Astrocyte of the spinal cord (primary cell): ENCODE data around the gene RNF180.

ENCODE experiments used
- DNase-seq: peaks from one replicate; pipeline ENCODE4 v3.0.0; 2011; ENCODE audit warnings: low read depth, low spot score
- H3K4me3 ChIP-seq: 2 replicates; pipeline ENCODE4 v1.5.1; 2011; ENCODE audit warnings: low read depth, mild to moderate bottlenecking, low read length, moderate library complexity
- in situ Hi-C: cut with HindIII; loops from 2 replicates; pipeline ENCODE4 v1.10.0; 2017; ENCODE audit warnings: low sequenced_read_pairs
- TF ChIP-seq, protein P1 (sequence below): IDR thresholded peaks from 2 replicates; pipeline ENCODE4 v1.5.1; 2012; ENCODE audit warnings: low read depth, mild to moderate bottlenecking, low read length, inconsistent platforms

The RNF180 gene, protein sequence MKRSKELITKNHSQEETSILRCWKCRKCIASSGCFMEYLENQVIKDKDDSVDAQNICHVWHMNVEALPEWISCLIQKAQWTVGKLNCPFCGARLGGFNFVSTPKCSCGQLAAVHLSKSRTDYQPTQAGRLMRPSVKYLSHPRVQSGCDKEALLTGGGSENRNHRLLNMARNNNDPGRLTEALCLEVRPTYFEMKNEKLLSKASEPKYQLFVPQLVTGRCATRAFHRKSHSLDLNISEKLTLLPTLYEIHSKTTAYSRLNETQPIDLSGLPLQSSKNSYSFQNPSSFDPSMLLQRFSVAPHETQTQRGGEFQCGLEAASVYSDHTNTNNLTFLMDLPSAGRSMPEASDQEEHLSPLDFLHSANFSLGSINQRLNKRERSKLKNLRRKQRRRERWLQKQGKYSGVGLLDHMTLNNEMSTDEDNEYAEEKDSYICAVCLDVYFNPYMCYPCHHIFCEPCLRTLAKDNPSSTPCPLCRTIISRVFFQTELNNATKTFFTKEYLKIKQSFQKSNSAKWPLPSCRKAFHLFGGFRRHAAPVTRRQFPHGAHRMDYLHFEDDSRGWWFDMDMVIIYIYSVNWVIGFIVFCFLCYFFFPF

DNA sequence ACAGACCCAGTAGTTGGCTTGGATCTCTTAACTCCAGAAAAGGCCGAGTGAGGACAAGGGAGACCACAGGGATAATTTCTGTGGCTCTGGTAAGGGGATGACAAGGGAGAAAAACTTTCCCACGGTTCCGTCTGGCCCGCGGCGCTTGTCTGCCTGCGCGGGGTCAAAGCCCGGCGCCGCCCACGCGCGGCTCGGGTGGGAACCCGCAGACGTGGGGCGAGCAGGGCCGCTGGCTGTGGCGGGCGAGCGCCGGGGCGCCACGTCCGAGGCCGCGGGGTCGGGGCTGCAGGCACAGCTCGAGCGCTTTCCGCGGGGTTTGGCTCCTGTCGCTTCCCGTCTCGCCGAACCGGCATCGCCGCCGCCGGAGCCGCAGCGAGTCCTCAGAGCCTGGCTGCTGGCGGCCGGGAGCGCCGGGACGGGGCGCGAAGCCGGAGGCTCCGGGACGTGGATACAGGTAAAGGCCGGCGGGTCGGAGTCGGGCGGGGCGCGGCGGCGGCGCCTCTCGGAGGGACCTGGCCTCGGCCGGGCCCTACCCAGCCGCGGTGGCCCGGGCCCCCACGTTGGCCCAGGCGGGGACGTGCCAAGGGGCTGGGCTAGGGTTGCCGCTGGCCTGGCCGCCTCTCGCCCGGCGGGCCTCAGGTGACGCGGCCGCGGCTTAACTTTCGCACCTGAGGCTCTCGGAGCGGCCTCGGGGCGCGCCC is at the start of gene RNF180:
RNF180 (plus strand) TSS at position 344 of the 701 bp plus-strand sequence. CDS start 34,965 bp downstream, outside the sequence.
- in situ Hi-C loops, result no loop called here
- peak within 1 kb of the TSS; percentile 59 for H3K4me3 ChIP-seq
- DNase-seq, result peak; percentile 28
- TF ChIP-seq, protein P1, sequence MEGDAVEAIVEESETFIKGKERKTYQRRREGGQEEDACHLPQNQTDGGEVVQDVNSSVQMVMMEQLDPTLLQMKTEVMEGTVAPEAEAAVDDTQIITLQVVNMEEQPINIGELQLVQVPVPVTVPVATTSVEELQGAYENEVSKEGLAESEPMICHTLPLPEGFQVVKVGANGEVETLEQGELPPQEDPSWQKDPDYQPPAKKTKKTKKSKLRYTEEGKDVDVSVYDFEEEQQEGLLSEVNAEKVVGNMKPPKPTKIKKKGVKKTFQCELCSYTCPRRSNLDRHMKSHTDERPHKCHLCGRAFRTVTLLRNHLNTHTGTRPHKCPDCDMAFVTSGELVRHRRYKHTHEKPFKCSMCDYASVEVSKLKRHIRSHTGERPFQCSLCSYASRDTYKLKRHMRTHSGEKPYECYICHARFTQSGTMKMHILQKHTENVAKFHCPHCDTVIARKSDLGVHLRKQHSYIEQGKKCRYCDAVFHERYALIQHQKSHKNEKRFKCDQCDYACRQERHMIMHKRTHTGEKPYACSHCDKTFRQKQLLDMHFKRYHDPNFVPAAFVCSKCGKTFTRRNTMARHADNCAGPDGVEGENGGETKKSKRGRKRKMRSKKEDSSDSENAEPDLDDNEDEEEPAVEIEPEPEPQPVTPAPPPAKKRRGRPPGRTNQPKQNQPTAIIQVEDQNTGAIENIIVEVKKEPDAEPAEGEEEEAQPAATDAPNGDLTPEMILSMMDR, result no peak

DNA sequence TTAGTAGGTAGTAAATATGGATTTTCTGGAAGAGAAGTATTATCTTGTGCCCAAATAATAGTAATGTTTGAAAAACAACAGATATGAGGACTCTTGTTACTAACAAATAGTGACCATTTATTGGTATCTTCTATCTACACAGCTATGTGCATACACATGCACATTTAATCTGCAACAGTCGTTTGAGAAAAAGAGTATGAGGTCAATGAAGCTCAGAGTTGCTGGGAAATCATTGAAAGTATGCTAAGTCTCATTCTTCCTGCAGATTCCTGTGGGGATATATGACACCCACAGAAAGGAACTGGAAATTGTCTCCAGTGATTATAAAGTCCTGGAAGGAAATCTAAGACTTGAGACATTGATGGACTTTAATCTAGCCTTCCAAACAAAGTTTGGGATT is 40.1 kb upstream of the RNF180 start:
- H3K4me3 ChIP-seq, result no peak overlapping the region
- in situ Hi-C loops, result no loop called here
- DNase-seq, result no peak
- TF ChIP-seq, protein P1, result no peak

DNA sequence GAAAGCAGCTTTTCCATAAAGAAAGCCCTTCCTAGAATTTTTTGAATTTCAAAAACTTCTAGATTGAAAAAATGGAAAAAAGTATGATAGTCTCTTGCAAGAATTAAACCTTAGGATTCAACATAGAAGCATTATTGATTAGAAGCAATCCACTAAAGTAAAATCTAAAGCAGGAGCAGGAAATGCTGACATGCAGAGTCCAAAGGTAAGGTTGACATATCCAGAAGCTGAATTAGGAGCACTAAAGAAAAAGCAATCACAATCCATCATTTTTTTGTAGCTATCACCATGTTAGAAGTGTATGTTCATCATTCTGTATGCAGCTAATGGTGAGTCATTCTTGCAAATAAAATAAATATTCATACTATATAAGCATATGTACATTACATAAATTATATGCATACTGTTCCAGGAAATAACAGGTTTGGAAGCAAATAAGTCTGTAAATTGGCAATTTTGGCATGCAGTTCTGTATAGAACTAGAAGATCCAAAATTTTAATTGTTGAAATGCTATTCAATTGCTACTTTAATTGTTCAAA is 39.4 kb upstream of the RNF180 start:
- no peak for DNase-seq
- in situ Hi-C loops, result no loop called here
- TF ChIP-seq, protein P1, result no peak
- H3K4me3 ChIP-seq, result no peak overlapping the region

DNA sequence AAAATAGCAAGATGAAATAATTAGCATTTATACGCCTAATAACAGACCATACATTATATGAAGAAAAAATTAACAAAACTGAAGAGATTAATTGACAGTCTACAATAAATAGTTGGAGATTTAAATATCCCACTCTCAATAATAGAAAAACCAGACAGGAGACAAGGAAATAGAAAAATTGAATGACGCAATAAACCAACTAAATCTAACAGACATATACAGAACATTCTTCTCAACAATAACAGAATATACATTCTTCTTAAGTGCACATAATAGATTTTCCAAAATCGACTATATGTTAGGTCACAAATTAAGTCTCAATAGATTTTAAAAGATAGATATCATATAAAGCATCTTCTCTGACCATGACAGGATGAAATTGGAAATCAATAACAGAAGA is 25.6 kb upstream of the RNF180 start:
- in situ Hi-C loops, result no loop called here
- H3K4me3 ChIP-seq, result no peak overlapping the region
- TF ChIP-seq, protein P1, result no peak
- no peak for DNase-seq

DNA sequence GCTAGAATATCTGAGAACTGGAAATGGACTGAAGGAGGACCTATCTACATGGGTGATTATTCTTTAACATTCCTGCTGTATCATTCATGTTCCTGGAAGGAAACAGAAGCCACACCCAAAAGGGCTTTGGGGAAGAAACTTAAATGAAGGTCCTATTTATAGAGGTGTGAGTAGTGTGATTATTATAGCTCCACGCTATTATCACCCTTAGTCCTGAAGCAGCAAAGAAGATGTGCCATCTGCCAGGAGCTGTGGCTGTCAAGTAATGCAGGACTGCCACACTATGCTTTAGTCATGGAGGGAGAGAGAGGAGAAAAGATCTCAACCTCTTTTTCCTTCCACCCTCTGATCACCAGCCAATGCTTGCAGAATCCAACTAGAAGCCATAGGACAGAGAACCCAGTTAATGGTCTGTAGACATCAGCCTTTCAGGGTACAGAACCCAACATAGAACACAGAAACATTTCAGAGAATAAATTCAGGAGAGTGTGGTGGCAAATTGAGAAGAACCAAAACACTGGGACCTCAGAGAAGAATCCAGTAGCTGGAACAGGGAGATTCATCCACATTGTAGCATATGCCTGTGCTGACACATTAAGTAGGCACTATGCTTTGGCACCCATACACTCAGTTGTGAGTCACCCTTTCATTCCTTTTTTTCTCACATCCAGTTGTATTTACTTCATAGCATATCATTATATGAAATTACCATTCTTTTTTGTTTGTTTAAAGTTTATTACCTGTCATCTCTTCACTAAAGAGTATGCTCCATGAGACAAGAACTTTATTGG is 21.0 kb upstream of the RNF180 start:
- in situ Hi-C loops, result no loop called here

More for the DNA sequence above, 21.0 kb upstream of the RNF180 start:
- peak; percentile 51 for DNase-seq
- H3K4me3 ChIP-seq, result no peak overlapping the region
- TF ChIP-seq, protein P1, result no peak
